CD4-positive, alpha-beta T cell treated with Interleukin-10 for 1 hour (primary cell): ENCODE measurements around the gene PLBD2.
"Not testable (repeated sequence)": the region's sequence is repeated elsewhere in the genome, so short reads cannot be mapped to it uniquely, and the experiment has no call there.

ENCODE experiments used
- DNase-seq: peaks from one replicate; pipeline ENCODE4 v3.0.0-alpha.2; 2020

Gene PLBD2

GRCh38 chr12:113339540-113339939, 18.8 kb upstream of the PLBD2 start:
- no peak for DNase-seq

DNA sequence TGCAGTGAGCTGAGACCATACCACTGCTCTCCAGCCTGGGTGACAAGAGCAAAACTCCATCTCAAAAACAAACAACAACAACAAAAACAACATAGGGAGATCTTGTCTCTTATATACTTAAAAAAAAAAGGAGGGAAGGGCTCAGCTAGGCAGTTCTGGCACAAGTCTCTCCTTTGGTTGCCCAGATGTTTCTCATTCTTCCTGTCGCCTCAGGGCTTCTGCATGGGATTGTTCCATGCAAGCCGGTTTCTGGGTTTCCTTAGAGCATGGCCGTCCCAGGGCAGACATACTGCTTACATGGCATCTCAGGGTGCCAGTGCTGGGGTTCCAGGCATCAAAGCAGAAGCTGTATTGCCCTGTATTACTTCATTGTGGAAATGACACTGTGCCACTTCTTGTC, 18.3 kb upstream of the PLBD2 start:
- no peak for DNase-seq

- DNase-seq = no peak
These were observed 16.9 kb upstream of the PLBD2 start for GRCh38 chr12:113341535-113341934.

- no peak for DNase-seq
These were observed 13.1 kb upstream of the PLBD2 start for GRCh38 chr12:113345318-113345717.

GRCh38 chr12:113346353-113346752, 12.0 kb upstream of the PLBD2 start:
- no peak for DNase-seq

DNA sequence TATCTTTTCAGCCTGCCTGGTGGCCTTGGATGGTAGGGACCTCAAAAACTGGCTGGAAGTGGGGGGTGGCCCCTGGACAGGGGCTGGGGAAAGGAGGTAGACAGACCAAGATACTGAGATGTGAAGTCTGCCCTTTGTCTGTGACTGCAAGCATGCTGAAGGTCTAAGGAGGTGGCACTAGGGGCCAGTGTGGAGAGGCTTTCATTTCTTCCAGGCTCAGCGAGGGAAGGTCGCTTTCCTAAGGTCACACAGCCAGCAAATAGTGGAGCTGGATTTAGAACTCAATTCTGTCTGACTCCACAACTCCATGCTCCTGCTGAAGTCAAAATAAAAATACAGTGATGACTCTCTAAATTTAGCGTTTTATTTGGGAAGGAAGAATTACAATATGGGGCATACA, 11.3 kb upstream of the PLBD2 start:
- no peak for DNase-seq

DNA sequence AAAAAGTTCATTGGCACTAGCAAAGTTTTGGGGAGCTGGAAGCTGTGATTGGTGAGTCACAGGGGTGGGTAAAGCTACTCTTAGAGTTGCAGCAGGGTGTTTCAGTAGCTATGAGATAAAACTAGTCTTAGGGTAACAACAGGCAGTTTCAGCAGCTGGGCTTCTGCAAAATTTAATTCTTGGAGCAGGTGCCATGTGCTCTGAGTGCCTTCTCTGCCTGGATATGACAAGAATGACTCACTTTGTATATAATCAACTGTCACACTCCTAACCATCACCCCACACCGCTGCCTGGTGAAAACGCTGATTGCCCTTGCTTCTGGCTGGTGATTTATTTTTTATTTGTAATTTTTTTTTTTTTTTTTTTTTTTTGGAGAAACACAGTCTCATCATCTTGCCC, 10.5 kb upstream of the PLBD2 start:
- no peak for DNase-seq

GRCh38 chr12:113348849-113349536, 9.4 kb upstream of the PLBD2 start:
- no peak for DNase-seq

DNA sequence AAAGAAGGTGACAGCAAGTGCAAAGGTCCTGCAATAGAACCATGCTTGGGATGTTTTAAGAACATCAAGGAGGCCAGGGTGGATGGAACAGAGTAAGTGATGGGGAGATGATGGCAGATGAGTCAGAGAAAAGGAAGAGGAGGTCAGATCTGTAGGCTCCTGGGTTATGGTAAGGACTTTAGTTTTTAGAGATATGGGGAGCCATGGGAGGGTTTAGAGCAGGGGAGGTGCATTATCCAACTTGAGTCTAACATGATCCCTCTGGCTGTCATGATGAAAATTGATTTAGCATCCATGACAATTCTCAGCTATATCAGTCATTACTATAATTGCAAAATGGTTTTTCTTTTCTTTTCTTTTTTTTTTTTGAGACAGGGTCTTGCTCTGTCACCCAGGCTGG, 7.3 kb upstream of the PLBD2 start:
- DNase-seq = no peak

DNA sequence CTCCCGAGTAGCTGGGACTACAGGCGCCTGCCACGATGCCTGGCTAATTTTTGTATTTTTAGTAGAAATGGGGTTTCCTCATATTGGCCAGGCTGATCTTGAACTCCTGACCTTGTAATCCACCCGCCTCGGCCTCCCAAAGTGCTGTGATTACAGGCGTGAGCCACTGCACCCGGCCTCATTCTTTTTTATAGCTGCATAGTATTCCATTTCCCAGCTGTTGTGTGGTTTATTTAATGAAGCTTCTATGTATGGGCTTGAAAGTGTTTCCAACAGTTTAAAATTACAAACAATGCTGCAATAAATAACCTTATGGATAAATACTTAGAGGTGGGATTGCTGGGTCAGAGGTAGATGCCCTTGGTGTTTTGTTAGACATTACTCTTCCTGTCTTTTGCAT, 4.2 kb upstream of the PLBD2 start:
- not testable (repeated sequence) for DNase-seq

GRCh38 chr12:113359133-113359938, 949 bp downstream of the PLBD2 start:
- no peak for DNase-seq

- DNase-seq = no peak
These were observed 1.8 kb downstream of the PLBD2 start for GRCh38 chr12:113359939-113360748.

DNA sequence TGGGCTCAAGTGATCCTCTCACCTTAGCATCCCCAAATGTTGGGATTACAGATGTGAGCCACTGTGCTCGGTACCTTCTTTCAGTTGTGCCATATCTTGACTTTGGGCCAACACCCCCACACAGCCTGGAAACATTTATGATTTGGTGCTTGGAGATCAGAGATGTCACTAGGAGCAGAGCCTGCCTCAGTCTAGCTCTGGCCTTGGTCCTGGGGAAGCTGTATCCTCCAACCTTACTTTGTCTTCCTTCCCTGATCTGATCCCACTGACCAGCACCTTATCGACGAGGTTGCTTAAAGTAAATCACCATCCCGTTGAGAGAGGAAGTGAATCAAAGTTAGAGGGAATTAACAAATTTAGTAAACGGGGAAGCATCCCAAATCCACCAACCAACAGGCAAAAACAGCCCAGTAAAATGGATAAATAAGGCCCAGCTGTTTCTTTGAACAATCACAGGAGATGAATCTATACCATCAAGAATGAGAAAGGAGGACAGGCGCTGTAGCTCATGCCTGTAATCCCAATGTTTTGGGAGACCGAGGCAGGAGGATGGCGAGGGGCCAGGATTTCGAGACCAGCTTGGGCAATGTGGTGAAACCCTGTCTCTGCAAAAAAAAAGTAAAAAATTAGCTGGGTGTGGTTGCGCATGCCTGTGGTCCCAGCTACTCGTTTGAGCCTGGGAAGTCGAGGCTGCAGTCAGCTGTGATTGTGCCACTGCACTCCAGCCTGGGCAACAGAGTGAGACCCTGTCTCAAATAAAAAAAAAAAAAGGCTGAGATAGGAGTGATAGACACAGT, 3.4 kb downstream of the PLBD2 start:
- no peak for DNase-seq

- no peak for DNase-seq
These were observed 6.3 kb downstream of the PLBD2 start for GRCh38 chr12:113364698-113365097.

GRCh38 chr12:113365639-113366395, 7.4 kb downstream of the PLBD2 start:
- DNase-seq = no peak

GRCh38 chr12:113366827-113367226, 8.4 kb downstream of the PLBD2 start:
- no peak for DNase-seq

DNA sequence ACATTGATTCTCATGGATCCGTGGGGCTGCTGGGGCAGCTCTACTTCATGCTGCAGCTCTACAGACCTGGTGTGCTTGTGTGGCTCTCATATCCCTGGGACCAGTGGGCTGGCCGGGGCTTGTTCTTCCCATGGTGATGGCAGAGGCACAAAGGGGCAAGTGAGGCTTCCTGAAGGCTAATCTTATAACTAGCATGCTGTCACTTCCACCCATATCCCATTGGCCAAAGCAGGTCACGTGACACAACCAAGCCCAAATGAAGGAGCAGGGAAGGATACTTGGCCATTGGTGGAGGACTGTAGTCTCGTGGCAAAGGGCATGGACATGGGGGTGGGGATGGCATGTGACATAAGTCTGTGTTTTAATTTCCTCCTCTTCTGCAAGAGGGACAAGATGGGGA, 9.9 kb downstream of the PLBD2 start:
- no peak for DNase-seq

DNA sequence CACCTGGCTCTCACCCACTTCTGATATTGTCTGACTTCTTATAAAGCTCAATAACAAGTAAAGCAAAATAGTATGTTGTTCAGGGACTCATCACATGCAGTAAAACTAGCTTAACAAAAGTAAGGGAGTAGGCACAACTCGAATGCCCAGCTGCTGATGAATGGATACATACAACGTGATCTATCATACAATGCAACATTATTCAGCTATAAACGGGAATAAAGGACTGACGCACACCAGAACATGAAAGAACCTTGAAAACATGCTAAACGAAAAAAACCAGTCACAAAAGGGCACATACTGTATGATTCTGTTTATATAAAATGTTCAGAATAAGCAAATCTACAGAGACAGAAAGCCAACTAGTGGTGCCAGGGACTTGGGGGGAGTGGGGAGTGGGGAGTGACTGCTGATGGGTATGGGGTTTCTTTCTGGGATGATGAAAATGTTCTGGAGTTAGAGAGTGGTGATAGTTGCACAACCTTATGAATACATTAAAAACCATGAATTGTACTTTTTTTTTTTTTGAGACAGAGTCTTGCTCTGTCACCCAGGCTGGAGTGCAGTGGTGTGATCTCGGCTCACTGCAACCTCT, 11.1 kb downstream of the PLBD2 start:
- DNase-seq = no peak

GRCh38 chr12:113370923-113371682, 12.7 kb downstream of the PLBD2 start:
- no peak for DNase-seq

DNA sequence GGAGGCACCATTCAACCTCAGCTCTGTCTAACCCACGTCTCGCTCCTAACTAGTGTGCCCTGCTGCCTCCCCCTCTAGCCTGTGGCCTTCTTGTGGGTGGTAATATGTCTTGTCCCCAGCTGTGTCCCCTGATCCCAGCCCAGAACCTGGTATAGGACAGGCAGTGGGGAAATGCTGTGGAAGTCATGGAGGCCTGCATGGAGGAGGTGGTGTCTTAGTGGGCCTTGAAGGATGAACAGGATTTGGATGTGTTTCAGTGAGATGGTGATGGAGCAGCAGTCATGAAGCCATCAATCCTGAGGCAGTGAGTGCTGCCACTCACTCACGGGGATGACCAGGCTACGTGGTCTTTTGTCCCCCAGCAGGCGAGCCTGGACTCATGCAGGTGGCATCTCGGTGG, 13.4 kb downstream of the PLBD2 start:
- no peak for DNase-seq

DNA sequence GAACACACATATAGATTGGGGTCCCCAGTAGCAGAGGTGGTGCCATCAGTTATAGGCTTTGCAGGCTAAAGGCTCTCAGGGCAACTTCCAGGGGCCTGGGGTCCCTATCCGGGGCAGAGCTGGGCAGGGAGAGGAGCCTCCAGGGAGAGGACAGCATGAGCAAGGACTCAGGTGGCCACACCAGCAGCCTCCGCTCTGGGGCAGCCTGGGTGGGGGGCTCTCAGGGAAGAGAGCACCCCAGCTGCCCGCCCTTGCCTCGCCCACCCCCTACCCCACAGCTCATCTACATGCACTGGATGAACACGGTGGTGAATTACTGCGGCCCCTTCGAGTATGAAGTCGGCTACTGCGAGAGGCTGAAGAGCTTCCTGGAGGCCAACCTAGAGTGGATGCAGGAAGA, 14.0 kb downstream of the PLBD2 start:
- DNase-seq = no peak
